ENCODE results near the gene ST6GALNAC2.

Gene ST6GALNAC2

GRCh38 chr17:76550712-76551615 is 34.7 kb downstream of the ST6GALNAC2 start:
- Histone ChIP-seq H3K36me3 (ENCODE audit: control insufficient read depth, low read length) (no peaks in the 10 kb centered on the region), H3K79me2 (ENCODE audit: control insufficient read depth, low read length) (no peaks in the 10 kb centered on the region), H3K9me2 (replicated peaks; ENCODE audit: control insufficient read depth, low read length) (no peaks in the 10 kb centered on the region), H3K4me1 (ENCODE audit: control insufficient read depth, low read length) (peaks cover 16% of the 10 kb centered on the region), H3F3A (ENCODE audit: control insufficient read depth, insufficient read depth) (no peaks in the 10 kb centered on the region; the same call in 1 of the 2 replicates), H3K9me3 (ENCODE audit: control insufficient read depth, insufficient read depth, low read length) (no peaks in the 10 kb centered on the region), H3K4me3 (ENCODE audit: low read length) (no peak overlapping the region), H4K20me1 (ENCODE audit: control insufficient read depth, insufficient read depth, low read depth, low read length) (no peaks in the 10 kb centered on the region), H3K27ac (ENCODE audit: low read depth, low read length) (no peak overlapping the region), H3K4me2 (ENCODE audit: low read length) (no peak overlapping the region), H3K27me3 (ENCODE audit: control insufficient read depth, low read length) (peaks cover 5% of the 10 kb centered on the region; the same call in 1 of the 2 replicates)
- TF ChIP-seq EZH2phosphoT487 (IDR thresholded peaks at IDR 0.05; ENCODE audit: borderline replicate concordance, low read length) (no peak), CTCF (IDR thresholded peaks at IDR 0.05; ENCODE audit: low read depth, low read length, poor library complexity, severe bottlenecking) (no peak)

DNA sequence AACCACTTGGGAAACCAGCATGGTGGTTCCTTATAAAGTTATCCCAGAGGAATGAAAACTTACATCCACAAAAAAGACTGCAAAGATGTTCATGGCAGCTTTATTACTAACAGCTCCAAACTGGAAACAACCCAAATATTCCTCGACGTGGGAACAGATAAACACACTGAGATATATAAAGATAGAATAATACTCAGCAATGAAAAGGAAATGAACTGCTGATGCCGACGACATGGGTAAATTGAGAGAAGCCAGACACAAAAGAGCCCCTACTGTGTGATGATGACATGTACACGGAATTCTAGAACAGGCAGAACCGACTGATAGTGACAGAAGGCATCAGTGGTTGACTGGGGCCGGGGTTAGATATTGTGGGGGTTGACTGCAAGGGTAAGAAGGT is 36.1 kb downstream of the ST6GALNAC2 start:
- H4K20me1 ChIP-seq (ENCODE audit: control insufficient read depth, insufficient read depth, low read depth, low read length) = no peaks in the 10 kb centered on the region
- H3K9me3 ChIP-seq (ENCODE audit: control insufficient read depth, insufficient read depth, low read length) = no peaks in the 10 kb centered on the region
- no peaks in the 10 kb centered on the region for H3K9me2 ChIP-seq (replicated peaks; ENCODE audit: control insufficient read depth, low read length)
- H3K4me1 ChIP-seq (ENCODE audit: control insufficient read depth, low read length) = peaks cover 16% of the 10 kb centered on the region
- H3K27ac ChIP-seq (ENCODE audit: low read depth, low read length) = no peak overlapping the region
- H3K79me2 ChIP-seq (ENCODE audit: control insufficient read depth, low read length) = no peaks in the 10 kb centered on the region
- no peaks in the 10 kb centered on the region for H3K36me3 ChIP-seq (ENCODE audit: control insufficient read depth, low read length)
- no peak overlapping the region for H3K4me2 ChIP-seq (ENCODE audit: low read length)
- no peak overlapping the region for H3K4me3 ChIP-seq (ENCODE audit: low read length)
- TF ChIP-seq CTCF (IDR thresholded peaks at IDR 0.05; ENCODE audit: low read depth, low read length, poor library complexity, severe bottlenecking) = no peak
- no peak for TF ChIP-seq EZH2phosphoT487 (IDR thresholded peaks at IDR 0.05; ENCODE audit: borderline replicate concordance, low read length)
- H3K27me3 ChIP-seq (ENCODE audit: control insufficient read depth, low read length) = peaks cover 14% of the 10 kb centered on the region
- H3F3A ChIP-seq (ENCODE audit: control insufficient read depth, insufficient read depth) = no peaks in the 10 kb centered on the region

GRCh38 chr17:76549215-76549518 is 36.5 kb downstream of the ST6GALNAC2 start:
- Histone ChIP-seq H3K4me1 (ENCODE audit: control insufficient read depth, low read length) (peaks cover 15% of the 10 kb centered on the region), H3K79me2 (ENCODE audit: control insufficient read depth, low read length) (no peaks in the 10 kb centered on the region), H3F3A (ENCODE audit: control insufficient read depth, insufficient read depth) (no peaks in the 10 kb centered on the region), H3K4me3 (ENCODE audit: low read length) (no peak overlapping the region), H3K36me3 (ENCODE audit: control insufficient read depth, low read length) (no peaks in the 10 kb centered on the region), H3K4me2 (ENCODE audit: low read length) (no peak overlapping the region), H3K27me3 (ENCODE audit: control insufficient read depth, low read length) (peaks cover 17% of the 10 kb centered on the region), H3K9me3 (ENCODE audit: control insufficient read depth, insufficient read depth, low read length) (no peaks in the 10 kb centered on the region), H4K20me1 (ENCODE audit: control insufficient read depth, insufficient read depth, low read depth, low read length) (no peaks in the 10 kb centered on the region), H3K27ac (ENCODE audit: low read depth, low read length) (no peak overlapping the region), H3K9me2 (replicated peaks; ENCODE audit: control insufficient read depth, low read length) (no peaks in the 10 kb centered on the region)
- TF ChIP-seq CTCF (IDR thresholded peaks at IDR 0.05; ENCODE audit: low read depth, low read length, poor library complexity, severe bottlenecking) = no peak
- TF ChIP-seq EZH2phosphoT487 (IDR thresholded peaks at IDR 0.05; ENCODE audit: borderline replicate concordance, low read length) = no peak
